HK-2 (cell line): ENCODE results near the gene RPL9.
"Not testable (repeated sequence)": the region's sequence is repeated elsewhere in the genome, so short reads cannot be mapped to it uniquely, and the experiment has no call there.

Experiments used
- DNase-seq: peaks from one replicate; pipeline ENCODE4 v3.0.0-alpha.2; 2018; ENCODE audit not compliant: unreplicated experiment

The RPL9 gene

DNA sequence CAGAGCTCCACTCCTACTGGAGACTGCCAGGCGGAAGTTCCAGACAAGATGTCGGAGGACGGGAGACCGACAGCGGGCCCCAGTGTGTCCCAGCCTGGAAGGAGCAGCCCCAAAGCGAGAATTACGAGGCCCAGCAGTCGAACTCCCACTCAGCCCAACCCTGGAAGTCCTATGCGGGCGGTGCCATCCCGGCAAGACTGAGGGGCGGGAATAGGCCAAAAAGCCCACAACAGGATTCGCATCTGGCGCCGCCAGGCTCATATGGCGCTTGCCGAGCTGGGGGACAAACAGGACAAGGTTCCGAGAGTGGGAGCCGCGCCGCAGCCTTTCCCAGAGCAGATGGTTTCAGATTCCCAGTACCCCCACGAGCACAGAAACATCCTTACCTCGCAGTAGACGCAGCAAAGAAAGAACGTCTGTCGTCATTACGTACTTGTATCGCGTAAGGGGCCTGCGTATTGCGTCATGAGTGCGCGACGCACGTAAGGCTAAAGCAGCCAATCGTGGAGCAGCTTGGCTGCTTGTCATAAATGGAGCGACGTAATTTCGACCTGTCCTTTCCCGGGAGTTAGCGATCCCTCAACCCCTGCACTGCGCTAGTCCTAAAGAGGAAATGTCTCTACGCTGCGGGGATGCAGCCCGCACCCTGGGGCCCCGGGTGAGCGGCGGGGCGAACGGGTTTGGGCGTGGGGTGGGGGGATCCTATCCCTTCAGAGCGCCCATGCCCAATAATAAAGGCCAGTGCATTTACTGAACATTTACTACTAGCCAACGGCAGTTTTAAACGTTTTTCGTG, at the start of gene RPL9, which contains the start of gene LIAS:
TSS of gene RPL9 (minus strand) at position 418 of the 796 bp plus-strand sequence. CDS start 483 bp downstream, outside the sequence.
TSS of gene LIAS (plus strand) at position 552 of the 796 bp plus-strand sequence. CDS start at position 614, 62 bp downstream.
- DNase-seq, result peak; percentile 96

DNA sequence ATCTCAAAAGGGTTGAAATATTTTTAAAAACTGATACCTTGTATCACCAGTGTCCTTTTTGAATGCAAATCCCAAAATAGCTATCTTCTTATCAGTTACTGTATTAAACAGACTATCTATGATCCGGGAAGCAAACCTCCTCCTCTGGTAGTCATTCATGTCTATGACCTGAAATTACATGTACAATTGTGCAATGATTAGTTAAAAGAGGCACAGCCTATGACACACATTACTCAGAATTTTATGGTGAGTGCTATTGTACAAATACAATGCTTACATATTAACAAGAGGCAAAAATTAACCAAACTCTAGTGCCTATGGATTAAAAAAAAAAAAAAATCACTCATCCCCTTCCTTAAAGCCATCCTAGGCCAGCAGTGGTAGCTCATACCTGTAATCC, 46.9 kb upstream of the RPL9 start:
- no peak for DNase-seq

DNA sequence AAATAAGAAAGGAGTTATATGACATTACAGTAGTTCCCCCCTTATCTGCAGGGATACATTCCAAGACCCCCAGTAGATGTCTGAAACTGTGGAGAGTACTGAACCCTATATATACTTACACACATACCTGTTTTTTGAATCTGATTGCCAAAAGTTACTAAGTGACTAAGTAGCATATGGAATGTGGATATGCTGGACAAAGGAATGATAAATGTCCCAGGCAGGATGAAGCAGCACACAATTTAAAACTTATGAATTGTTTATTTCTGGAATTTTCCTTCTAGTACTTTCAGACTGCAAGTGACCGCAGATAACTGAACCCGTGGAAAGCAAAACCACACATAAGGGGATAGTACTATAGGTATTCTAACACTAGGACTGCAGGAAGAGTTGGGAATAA, 45.8 kb upstream of the RPL9 start:
- DNase-seq, result no peak

DNA sequence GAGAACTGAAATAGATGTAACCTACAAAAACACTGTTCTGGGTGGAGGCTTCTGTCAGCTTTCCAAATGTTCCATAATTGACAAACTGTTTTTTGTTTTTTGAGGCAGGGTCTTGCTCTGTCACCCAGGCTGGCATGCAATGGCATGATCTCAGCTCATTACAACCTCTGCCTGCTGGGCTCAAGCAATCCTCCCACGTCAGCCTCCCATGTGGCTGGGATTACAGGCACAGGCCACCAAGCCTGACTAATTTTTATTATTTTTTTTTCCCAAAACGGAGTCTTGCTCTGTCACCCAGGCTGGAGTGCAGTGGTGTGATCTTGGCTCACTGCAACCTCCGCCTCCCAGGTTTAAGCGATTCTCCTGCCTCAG, 43.9 kb upstream of the RPL9 start:
- DNase-seq, result not testable (repeated sequence)

DNA sequence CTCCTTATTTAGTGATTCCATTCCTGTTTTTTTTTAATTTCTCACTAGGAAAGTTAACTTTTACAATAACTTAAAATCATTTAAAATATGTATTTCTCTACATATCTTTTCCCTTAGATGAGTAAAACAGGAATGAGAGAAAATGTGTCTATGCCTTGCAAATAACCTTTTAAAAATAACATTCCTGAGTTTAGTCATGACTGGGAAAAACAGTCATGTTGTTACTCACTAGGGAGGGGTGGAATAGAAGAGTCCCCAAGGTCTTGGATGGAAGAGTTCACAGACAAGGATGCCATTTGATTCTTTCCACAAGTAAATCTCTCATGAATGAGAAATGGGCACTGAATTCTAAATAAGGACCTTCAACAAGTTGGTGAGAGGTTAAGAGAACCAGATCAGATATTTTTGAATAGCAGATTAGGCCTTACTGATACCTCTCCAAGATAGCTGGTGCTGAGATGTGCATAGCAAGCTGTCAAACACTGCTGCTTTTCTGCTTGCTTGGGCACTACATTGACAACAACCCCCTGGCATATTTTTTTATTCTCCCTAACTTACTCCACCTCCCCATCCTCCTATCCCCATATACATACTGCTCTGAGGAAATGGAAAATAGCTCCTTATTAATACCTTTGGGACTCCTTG, 43.4 kb upstream of the RPL9 start:
- DNase-seq, result no peak

DNA sequence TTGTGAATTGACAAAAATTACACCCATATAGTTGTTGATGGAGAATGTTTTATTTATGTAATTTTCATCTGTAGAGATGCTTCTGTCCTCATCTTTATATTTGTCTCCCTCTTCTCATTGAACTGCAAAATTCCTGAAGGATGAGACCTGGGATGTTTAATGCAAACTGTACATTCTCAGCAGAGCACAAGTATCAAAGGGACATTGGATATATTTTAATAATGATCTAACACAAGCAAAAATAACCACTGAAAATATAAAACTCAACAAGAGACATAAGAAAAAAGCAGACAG, 40.0 kb upstream of the RPL9 start:
- DNase-seq, result no peak

DNA sequence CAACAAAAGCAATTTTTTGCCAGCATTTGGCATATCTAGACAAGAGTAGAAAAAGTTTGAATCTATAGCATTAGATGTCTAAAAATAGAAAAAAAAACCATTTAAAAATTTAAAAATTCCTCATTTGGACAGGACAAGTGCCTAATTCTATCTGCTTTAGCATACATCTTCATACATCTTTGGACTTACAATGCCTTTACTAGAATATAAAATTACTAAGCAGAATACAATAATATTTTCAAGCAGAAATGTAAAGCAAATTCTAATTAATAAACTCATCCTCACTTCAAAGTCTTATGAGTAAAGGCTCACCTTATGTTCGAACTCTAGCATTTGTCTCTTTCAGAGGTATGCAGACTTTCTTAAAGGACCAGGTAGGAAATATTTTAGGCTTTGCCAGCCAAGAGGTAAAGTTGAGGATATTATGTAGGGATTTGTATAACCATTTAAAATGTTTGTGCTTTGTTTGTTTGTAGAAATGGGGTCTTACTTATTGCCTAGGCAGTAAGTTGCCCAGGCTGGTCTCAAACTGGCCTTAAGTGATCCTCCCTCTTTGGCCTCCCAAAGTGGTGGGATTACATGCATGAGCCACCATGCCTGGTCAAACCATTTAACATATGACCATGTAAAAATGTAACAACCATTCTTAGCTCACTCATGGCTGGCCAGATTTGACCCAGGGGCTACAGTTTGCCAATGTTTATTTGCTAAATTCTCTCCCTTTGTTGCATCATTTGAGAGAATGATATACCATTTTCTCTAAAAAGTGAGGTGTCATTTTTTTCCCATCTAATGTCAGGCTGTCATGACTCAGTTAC, 39.4 kb upstream of the RPL9 start:
- no peak for DNase-seq

DNA sequence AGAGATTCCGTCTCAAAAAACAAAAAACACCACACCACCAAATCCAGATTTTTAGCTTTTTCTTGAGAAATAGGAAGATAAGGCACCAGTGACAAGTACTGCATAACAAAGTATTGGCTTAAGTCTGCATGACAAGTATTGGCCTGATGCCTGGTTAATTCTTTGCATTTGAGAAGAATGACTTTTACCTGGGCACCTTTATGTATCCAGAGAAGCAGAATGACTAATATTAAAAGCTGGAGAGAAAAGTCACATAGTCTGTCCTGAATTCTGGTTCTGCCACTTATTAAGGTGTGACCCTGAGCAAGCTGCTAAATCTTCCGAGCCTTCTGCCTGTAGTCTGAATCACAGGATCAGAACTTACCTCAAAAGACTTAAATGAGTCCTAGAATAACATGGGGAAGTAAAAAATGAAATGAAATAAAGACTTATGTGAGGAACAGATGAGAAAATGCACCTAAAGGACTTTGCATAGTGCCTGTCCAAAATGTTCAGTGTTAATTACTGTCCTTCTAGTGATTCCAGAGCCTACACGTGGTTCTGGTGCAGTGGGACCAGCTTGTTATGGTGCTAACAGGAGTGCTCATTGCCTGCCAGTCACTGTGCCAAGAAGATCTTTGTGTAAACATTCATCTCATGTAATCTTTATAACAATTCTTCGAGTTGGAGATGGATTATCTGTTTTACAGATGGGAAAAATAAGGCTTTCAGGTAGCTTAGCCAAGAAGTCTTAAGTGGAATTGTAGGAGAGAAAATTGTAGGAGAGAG, 36.9 kb upstream of the RPL9 start:
- DNase-seq, result no peak

DNA sequence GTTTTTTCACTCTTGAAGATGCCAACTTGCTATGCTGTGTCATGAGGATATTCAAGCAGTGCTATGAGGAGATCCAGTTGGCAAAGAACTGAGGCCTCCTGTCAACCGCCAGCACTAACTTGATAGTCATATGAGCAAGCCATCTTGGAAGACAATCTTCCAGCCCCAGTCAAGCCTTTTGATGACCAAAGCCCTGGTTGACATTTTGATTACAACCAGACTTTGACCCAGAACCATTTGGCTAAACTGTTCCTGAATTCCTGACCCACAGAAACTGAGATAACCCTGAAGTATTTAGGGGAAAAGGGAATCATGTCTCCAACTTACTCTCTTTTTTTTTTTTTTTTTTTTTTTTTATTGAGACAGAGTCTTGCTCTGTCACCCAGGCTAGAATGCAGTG, 35.6 kb upstream of the RPL9 start:
- DNase-seq, result no peak

DNA sequence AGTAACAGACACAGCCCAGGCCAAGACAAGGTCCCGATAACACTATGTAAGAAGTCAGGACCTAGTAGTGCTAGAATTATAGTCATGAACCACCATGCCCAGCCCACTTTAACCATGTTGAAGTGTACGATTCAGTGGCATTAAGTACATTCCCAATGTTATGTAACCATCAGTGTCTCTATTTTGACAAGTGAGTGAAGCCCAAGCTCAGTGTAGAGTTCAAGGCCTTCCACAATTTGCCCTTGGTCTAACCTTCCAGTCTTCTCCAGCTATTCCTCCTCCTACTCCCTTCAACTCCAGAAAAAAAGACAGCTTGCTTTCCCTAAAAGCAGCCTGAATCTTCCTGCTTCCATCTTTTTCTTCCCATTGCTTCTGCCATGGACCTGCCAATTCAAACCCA, 31.6 kb upstream of the RPL9 start:
- no peak for DNase-seq

DNA sequence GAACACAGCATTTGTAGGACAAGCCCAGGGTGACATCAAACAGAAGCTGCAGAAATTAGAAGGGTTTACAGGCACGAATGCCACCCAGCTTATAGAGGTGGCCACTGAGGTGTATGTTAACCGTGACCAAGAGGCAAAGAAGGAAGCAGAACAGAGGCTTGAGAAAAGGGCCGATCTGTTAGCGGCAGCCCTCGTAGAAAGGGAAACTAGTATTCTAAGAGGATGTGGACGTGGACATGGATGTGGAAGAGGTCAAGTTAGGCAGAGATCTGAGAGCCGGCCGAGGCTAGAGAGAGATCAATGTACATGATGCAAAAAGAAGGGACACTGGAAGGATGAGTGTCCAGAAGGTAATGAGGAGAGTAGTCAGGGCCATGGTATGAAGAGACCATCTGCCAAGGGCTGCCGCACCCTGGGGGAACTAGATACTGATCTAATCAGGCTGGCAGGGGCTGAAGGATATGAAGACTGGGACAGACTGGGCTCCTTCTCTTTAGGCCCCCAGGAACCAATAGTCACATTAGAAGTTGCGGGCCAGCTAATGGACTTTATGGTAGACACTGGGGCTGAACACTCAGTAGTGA, 27.6 kb upstream of the RPL9 start:
- no peak for DNase-seq

DNA sequence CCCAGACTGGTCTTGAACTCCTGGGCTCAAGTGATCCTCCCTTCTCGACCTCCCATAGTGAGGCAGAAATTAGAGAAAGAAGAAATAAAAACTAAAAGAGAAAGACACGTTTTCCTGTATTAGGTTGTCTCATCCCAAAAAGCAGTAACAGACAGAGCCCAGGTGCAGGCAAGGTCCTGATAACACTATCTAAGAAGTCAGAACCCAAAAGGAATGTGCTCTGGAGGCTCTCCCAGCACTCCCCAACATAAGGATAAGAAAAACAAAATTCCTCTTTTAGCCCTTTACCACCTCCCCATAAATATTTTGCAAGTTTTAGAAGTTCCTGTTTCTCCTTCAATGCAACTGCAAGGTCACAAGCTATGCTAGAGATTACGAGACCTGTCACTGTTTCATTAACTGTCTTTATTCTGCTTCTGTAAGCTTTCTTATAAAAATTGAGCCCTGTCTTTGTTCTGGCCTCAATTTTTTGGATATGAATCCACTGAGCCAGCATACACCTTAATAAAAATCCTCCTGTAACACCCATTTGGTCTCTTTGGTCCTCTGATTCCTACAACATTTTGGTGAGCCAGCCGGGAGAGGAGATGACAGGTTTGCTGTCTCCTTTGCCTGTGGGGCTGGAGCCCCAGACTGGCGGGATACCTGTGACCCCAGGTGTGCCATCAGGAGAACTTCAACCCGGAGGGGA, 26.0 kb upstream of the RPL9 start:
- no peak for DNase-seq

DNA sequence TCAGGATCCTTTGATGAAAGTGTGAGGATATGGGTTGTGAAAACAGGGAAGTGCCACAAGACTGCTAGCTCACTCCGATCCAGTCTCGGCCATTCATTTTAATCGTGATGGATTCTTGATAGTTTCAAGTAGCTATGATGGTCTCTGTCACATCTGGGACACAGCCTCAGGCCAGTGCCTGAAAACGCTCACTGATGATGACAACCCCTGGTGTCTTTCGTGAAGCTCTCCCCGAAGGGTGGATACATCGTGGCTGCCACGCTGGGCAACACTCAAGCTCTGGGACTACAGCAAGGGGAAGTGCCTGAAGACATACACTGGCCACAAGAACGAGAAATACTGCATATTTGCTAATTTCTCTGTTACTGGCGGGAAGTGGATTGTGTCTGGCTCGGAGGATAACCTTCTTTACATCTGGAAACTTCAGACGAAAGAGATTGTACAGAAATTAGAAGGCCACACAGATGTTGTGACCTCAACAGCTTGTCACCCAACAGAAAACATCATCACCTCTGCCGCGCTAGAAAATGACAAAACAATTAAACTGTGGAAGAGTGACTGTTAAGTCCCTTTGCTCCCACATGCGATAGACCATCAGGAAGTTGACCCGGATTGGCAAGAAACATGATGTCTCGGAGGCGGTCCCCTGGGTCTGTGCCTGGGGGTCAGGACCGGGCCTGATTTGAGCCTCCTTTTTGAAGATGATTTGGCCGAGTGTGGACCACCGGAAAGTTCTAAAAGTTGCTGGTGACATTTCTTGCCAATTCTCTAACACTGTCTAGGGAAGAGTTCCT, 22.4 kb upstream of the RPL9 start:
- DNase-seq, result no peak

DNA sequence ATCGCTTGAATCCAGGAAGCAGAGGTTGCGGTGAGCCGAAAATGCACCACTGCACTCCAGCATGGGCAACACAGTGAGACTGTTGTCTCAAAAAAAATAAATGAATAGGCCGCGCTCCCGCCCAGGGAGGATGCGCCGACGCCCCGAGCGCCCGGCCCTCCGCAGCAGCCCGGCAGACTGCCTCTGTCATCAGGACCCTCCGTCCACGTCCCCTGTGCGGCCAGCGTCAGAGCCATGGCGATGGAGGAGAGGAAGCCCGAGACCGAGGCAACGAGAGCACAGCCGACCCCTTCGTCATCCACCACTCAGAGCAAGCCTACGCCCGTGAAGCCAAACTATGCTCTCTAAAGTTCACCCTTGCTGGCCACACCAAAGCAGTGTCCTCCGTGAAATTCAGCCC, 21.5 kb upstream of the RPL9 start:
- no peak for DNase-seq

DNA sequence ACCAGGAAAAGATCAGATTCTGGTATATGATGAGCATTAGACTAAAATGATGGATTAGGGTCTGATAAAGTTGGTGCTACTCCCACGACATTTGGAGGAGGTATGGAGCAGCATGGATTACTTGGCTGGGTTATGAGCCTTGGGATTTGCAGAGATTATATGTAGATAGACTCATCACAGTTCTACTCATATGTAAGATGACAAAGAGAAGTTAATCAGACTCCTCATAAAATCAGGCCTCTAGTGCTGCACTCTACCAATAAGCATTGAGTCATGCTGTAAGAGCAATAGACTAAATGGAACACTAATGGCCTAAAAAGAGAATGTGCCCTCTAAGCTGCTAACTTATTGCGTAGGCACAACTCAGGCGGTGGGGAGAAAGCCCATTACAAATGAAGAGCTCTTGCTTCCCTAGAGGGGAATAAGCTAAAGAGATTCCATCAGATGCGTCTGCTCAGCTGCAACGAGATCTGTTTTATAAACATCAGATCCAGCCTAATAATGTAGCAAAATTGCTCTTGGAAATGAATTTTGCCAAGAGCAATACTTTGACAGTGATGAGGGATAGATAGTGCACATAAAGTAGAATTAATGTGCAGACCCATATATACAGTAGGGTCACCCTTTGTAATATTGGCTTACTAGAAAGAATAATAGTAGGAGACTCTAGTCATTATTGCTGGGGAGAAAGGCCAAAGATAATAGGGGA, 17.6 kb upstream of the RPL9 start:
- no peak for DNase-seq

DNA sequence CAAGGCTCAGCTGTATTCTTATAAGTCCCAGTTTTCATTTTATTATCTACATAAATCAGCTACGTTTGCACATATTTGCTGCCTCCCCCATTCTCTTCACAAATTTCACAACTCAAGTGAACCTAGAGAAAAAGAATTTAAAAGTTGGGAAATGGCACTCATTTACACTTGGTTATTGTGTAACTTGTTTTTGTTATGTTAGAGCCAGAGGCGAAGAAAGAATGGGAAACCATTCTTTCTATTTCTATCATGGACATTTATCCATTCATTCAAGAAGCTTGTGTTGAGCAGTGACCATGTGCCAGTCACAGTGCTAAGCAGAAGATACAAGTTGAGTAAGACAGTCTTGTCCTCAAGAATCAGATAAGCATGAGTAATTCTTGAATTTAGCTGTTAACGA, 13.7 kb upstream of the RPL9 start:
- no peak for DNase-seq

DNA sequence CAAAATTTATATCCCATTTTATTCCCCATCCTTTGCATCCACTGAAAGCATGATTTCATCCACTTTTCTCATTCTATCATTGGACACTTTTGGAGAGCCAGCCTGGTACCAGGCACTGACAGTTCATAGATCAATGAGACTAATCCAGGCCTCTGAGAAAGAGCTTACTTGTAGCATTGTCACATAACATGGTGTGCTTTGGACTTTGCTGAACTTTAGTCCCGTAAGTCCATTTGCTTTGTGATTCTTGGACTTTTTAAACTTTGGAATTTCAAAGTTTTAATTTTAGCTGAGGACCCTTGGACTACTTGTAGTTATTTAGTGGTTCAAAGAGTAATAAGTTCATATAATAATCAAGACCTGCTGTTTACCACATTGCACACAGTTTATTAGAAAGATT, 11.7 kb upstream of the RPL9 start:
- DNase-seq, result no peak

DNA sequence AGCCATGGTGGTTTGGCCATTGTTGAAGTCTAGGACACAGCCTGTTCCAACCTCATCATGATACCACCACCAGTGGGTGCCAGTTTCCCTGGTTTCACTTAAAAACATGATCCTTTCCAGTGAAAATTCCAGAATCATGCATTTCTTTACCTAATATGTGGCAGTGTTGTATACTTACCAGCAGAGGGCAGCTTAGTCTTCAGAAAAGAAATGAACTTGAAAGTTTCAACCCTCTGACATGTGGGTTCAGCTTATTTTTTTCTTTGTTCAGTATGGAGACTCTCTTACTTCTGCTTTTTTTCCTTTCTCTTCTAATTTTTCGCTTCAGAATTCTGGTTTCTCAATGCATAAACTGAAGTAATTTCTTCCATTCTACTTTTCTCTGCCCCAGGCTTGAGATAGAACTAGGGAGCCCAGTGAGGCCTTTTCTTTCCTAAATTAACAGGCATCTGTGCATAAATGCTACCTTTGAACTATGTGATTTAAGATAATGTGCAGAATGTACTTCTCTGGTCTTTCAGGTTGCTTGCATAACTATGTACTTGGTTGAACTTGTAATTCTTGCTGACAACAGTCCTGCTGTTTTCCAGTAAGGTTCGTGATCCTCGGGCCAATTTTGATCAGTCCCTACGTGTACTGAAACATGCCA, 10.8 kb upstream of the RPL9 start:
- DNase-seq, result peak; percentile 55

DNA sequence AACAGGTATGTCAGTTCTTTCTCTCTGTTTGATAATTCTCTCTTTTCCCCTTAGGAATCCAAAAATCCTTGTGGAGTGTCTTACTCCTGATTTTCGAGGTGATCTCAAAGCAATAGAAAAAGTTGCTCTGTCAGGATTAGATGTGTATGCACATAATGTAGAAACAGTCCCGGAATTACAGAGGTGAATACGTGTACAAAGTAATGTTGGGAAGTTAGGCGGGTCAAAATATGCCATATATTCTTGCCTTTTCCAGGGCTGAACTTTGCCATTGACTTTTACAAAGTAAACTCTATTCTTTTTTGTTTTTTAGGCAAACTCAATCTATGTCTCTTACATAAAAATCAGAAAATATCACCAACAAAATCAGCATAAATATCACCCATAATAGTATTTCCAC, 8.7 kb upstream of the RPL9 start:
- no peak for DNase-seq
